Globus pallidus (tissue), 1 donor: ENCODE measurements around the gene PLD4.
"Not testable (repeated sequence)": the region's sequence is repeated elsewhere in the genome, so short reads cannot be mapped to it uniquely, and the experiment has no call there.

Source experiments
- DNase-seq: peaks from one replicate; pipeline ENCODE4 v3.0.0-alpha.2; 2015; ENCODE audit warnings: low spot score

PLD4 gene

DNA sequence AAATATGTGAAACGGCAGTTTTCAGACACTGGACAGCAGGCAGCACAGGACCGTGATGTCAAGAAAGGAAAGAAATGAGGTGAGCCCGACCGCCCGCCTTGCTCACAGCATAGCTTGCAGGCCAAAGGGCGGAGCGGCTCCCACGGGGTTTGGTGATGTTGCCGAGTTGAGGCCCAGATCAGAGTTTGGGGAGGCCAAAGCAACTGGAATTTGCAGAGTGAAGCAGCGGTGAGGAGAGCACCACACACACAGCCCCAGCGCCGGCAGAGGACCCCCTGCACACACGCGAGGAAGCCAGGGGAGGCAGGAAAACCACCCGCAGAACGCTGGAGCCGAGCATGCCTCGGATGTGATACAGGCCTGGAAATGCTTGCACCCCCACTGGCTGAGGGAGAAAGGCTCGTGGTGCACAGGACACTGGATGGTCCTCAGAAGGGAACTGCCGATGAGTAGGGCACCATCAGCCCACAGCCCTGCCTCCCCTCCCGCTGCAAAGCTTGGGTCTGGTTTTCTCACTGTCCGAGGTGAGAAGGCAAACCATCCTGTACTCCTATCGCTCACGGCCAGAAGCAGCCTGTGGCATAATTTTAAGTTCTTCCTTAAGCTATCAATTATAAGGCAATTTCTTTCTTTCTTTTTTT, 25.7 kb upstream of the PLD4 start:
- DNase-seq = no peak

DNA sequence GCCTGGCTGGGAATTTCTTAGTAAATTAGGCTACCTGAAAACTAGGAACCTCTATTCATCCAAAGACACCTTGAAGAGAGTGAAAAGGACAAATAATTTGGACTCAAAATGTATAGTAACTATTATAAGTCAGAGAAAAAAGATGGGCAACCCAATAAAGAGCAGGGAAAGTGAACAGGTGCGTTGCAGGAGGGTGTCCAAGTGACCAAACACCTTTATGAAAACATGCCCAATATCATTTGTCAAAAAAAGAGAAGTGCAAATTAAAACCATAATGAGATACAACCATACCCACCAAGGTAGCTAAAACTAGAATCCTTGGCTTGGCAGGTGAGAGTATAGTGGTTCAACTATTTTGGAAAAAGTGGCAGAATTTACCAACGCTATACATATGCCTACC, 24.9 kb upstream of the PLD4 start:
- no peak for DNase-seq

DNA sequence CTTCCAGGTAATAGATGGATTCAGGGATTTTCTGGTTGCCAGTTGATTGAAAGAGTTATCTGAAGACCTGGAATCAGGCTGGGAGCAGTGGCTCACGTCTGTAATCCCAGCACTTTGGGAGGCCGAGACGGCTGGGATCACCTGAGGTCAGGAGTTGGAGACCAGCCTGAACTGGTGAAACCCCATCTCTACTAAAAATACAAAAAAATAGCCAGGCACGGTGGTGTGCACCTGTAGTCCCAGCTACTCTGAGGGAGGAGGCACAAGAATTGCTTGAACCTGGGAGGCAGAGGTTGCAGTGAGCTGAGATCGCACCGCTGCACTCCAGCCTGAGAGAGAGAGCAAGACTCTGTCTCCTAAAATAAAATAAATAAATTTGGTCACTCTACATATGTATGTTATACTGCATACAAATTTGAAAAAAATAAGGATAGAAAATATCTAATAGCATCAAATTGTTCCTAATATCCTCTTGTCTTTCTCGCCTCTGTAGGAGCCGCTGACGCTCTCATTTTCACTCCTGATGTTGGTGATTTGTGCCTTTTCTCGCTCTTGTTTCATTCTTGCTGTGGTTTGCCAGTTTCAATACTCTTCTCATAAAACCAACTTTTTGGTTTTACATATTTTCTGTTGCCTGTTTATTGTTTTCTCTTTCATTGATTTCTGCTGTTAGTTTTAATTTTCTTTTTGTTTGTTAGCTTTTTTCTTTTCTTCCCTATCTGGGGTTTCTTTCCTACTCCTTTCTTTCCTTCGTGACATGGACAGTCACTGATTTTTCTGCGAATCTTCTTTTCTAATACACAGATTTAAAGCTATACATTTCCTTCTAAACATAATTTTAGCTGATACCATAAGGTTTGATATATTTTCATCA, 23.8 kb upstream of the PLD4 start:
- no peak for DNase-seq

DNA sequence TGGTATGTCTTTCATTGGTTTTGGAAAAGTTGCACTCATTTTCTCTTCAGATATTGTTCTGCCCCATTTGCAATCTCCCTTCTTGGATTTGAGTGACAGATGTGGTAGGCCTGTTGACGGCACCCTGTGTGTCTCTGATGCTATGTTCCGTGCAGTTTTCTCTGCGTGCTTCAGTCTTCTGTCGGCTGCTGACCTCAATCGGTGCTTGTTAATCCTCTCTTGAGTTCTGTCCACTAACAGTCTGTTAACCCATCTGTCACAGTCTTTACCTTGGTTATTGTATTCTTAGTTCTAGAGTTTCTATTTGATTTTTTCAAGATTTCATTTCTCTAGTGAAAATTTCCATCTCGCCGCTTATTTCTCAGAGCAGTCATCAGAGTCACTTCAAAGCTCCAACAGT, 20.7 kb upstream of the PLD4 start:
- no peak for DNase-seq

DNA sequence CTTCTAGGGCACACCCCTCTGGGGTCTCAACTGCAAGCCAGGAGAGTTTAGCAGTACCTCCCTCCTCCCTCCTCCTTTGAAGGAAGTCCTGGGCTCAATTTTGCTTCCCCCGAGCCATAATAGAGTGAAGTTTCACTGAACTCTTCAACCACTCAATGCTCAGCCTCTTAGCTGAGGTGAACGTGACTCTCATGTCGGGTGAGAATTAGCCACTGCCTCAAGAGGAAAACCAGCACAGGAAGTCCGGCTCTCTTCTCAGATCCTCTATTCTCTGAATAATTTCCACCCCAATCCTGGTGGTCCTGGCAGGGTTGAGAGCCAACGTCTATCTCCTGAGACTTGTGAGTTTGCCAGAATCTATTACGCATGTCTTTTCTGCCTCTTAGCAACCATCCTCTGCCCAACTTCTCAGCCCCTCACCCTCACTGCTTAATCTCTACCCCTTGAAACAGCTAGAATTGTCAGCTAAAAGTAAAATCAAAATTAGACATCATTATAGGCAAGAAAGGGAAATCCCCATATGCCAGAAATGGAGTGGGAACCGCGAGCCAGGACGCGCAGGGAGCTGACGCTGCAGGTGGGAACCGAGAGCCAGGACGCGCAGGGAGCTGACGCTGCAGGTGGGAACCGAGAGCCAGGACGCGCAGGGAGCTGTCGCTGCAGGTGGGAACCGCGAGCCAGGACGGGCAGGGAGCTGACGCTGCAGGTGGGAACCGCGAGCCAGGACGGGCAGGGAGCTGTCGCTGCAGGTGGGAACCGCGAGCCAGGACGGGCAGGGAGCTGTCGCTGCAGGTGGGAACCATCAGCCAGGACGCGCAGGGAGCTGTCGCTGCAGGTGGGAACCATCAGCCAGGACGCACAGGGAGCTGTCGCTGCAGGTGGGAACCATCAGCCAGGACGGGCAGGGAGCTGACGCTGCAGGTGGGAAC, 19.8 kb upstream of the PLD4 start:
- DNase-seq = not testable (repeated sequence)

DNA sequence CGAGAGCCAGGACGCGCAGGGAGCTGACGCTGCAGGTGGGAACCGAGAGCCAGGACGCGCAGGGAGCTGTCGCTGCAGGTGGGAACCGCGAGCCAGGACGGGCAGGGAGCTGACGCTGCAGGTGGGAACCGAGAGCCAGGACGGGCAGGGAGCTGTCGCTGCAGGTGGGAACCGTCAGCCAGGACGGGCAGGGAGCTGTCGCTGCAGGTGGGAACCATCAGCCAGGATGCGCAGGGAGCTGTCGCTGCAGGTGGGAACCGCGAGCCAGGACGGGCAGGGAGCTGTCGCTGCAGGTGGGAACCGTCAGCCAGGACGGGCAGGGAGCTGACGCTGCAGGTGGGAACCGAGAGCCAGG, 19.1 kb upstream of the PLD4 start:
- DNase-seq = not testable (repeated sequence)

DNA sequence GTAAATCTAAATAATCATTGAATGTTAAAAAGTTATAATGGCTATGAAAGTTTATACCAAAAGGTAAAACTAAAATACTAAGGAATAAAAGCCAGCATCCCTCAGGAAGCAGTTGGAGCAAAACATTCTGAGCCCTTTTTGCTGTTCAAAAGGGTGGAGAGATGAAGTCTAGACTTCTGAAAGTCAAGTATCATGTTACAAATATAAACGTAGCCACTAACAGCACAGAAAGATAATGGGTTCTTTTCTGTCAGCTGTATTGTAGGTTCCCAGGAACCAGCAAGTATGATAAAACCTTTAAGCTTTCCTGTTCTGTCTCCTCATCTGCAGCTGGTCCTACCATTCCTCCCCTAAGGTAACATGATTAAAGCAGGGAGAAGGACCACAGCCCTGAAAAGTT, 16.4 kb upstream of the PLD4 start:
- DNase-seq = no peak

DNA sequence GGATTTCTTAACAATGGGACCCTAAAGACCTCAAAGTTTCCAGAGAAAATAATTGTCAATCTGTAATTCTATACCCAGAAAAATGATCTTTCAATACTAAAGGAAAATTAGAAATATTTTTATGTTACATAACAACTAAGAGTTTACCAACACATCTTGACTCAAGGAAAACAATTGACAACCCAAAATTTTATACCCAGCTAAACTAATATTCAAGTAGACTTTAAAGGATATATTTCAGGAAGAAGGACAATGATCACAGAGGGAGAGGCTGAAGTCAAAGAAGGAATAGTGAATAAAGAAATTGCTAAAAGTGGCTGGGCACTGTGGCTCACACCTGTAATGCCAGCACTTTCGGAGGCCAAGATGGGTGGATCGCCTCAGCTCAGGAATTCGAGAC, 12.6 kb upstream of the PLD4 start:
- DNase-seq = no peak

DNA sequence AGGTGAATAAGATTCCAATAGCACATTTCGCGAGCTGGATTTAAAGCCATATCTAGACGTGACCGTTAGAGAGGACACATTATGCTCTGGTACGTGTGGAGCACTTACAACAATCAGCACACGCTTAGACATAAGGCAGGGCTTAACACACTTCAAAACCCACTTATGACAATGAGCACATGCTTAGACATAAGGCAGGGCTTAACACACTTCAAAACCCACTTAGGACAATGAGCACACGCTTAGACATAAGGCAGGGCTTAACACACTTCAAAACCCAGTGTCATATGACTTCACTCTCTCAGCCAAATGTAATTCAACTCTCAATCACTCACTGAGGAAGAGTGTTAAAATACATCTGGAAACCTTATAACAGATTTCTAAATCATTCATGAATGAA, 11.2 kb upstream of the PLD4 start:
- DNase-seq = no peak

DNA sequence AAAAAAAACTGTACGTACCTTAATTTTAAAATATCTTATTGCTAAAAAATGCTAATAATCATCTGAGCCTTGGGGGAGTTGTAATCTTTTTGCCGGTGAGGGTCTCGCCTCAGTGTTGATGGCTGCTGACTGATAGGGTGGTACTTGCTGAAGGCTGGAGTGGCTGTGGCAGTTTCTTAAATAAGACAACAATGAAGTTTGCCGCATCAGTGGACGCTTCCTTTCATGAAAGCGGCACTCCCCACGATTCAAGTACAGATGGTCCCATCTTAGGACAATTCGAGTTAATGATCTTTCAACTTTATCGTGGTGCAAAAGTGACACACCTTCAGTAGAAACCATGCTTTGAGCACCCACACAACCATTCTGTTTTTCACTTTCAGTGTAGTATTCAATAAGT, 7.6 kb upstream of the PLD4 start:
- no peak for DNase-seq

DNA sequence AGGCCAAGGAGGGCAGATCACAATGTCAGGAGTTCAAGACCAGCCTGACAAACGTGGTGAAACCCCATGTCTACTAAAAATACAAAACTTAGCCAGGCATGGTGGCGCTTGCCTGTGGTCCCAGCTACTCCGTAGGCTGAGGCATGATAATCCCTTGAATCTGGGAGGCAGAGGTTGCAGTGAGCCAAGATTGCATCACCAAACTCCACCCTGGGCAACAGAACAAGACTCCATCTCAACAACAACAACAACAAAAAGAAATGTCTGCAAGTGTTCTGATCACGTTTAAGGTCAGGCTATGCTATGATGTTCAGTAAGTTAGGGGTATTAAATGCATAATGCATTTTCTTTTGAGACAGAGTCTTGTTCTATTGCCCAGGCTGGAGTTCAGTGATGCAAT, 6.7 kb upstream of the PLD4 start:
- no peak for DNase-seq

DNA sequence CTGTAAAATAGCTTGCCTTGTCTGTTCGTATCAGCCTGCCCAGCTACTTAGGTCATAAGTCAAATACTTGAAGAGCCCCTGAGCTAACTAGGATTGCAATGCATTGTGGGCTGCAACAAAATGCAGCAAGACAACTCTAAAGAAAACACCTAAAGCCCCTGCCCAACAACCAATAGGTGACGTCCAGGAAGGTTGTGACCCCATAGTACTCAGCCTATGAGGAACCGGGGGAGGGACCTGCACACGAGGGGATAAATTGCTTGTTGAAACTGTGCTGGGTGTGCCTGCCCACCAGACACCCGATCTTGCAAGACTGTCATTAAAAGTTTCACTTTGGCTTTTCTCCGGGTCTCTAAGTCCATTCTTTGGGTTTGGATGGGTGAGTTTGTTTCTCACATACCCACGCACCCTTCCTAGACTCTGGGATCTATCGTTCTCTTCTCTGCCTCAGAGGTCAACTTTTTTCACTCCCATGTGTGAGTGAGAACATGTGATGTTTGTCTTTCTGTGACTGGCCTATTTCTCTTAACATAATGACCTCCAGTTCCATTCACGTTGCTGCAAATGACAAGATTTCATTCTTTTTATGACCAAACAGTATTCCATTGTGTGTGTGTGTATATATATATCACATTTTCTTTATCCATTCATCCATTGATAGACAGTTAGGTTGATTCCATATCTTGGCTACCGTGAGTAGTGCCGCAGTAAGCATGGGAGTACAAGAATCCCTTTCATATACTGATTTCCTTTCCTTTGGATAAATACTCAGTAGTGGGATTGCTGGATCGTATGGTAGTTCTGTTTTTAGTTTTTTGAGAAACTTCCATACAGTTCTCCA, 5.3 kb upstream of the PLD4 start:
- not testable (repeated sequence) for DNase-seq

DNA sequence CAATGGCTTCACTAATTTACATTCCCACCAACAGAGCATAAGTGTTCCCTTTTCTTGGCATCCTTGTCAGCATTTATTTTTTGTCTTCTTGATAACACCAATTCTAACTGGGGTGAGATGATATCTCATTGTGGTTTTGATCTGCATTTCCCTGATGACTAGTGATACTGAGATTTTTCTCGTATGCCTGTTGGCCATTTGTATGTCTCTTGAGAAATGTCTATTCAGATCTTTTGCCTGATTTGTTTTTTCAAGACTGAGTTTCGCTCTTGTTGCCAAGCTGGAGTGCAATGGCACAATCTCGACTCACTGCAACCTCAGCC, 4.7 kb upstream of the PLD4 start:
- DNase-seq = no peak

DNA sequence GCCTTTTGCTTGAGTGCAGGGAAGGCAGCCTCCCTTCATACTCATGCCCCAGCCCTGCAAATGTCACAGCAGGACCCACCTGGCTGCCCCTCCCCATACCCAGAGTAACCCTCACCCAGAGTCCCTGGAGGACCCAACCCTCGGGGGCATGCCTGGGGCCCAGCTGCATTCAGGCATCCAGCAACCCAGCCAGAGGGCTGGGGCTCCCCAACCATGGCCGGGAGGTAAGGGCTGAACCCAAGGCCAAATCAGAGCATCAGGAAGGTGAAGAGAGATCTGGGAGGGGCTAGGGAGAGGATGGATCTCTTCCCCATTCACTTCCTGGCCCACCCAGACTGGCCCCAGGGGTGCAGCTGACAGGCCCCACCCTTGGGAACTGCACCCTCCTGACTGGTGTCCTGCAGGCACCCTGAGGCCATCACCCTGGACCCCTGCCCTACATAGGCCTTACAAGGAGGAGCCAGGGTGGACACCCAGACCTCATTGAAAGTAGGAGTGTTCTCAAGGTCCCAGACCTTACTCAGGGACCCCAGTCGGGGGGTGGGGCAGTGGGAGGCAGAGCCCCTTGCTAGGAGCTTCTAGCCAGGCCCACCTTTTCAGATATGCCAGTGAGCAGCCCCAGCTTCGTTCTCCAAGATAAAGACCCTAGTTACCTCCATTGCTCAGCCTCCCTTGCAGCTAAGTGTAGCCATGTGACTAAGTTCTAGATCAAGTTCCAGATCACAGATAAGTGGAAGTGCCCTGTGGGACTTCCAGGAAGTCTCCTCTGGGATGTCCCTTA, 849 bp upstream of the PLD4 start:
- no peak for DNase-seq

DNA sequence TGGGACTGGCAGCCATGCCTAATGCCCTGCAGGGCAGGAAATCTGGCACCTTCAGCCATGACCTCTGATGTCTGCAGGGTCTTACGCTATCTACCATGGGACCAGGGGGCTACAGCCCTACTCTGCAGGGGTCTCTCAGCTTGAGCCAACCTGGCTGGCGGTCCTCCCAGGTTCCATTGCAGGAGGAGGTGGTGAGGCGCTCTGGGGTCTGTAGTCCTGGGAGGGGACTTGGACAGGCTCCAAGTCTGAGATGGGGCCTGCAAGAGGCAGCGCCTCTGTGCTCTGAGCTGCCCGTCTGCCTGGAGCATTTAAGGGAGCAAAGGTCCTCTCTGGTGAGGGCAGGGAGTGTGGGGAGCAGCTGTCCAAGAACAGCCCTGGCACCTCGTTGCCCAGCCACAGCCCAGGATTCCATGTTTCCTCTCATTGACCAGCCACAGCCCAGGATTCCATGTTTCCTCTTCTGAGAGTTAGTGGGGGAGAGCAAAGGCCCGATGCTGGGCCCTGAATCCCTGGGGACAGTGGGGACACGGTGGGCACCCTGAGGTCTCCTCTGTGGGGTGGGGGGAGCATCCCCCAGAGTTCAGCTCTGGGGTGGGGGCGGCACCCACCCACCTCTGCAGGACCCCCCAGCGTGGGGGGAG, 655 bp downstream of the PLD4 start:
- no peak for DNase-seq

DNA sequence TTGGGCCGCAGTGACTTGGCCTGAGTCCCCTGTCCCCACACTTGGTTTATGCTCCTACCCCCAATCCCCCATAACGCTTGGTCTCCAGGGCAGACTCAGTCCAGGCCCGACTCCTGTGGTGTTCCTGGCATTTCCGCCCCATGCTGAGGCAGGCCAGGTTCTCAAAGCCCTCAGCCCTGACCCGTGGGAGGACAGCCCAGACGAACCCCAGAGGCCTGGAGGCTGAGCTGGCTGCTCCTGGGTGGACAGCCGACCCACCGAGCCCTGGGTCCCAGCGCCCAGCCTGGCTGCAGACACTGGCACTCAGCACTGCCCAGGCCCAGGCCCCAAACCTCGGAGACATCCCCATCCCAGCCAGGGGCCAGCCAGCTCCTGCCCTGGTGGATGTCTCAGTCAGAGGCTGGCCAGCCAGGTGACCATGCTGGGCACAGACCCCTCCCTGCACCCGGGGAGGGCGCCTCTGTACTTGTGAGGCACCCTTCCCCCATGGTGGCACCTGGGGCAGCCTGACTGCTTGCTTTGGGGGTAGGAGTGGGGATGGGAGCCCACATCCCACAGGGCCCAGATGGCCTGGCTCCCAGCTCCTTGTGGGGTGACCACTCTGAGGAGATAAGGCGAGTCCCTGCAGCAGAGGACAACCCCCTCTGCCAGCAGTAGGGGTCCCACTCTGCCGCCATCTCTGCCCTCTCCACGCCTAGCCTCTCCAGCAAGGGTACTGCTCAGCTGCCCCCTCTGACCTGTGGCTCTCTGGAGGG, 1.4 kb downstream of the PLD4 start:
- no peak for DNase-seq

DNA sequence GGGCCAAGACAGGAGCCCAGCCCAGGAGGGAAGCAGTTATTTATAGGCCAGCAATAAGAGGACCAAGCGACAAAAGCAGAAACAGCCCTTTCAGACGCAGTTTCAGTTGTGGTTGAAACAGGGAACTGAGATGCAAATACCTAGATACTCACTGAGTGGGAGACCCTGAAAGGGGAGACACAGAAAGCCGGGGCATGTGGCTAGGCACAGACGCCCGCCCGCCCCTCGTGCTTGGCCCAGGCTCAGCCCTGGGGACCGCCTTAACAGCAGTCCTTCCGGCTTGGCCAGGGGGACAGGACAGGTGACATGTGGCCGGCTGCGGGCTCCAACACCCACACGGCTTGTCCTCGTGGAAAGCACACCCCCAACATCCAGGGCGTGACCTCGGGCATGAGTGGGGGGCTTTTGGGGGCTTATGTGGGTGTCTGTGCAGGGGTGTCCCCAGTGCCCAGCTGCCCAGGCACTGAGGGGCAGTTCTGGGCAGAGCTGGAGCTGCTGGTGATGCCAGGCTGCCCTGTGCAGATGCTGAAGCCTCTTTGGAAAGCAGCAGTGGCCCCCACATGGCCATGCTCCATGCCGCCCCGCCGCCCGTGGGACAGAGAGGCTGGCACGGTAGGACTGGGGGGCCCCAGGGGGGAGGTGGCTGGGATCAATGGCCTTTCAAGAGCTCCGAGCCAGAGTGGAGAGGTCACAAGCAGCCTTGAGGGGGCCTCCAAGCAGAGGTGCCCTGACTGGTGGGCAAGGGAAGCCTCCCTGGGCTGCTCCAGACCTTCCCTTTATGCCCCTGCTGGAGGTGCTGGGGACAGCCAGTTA, 2.1 kb downstream of the PLD4 start:
- DNase-seq = peak; percentile 26

DNA sequence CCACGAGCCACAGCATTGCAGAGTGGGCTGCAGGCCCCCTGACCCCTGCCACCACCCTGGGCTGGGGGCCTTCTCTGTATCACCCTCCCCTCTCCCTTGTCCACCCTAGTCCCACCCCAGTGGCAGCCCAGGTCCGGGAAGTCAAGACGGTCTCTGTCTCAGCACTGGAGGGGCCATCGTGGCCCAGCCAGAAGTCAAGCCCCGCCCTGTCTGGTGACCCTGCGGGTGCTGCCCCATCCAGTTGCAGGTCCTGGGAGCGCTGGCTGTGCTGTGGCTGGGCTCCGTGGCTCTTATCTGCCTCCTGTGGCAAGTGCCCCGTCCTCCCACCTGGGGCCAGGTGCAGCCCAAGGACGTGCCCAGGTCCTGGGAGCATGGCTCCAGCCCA, 2.7 kb downstream of the PLD4 start:
- no peak for DNase-seq

DNA sequence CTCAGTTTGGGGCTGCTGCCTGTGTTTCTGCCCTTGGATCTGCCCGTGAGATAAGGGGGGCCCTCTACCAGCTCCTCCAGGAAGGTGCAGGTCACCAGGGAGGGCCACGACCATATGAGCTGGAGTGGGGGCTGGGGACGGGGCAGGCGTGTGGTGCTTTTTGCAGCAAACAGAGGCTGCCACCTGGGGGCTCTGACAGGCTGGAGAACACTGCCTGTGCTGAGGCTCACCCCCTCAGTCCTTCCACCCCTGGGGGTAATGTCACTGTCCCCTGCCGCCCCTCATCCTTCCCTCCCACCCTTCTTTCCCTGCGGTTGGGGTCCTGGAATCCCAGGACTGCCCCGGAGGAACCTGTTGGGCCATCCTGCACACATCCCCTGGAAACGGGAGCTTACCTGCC, 3.2 kb downstream of the PLD4 start:
- no peak for DNase-seq
